Embryonic facial prominence (tissue), 1 donor: Measurements from ENCODE around the gene NFIC.
"Not testable (repeated sequence)": the region's sequence is repeated elsewhere in the genome, so short reads cannot be mapped to it uniquely, and the experiment has no call there.

Experiments
- DNase-seq: peaks from one replicate; pipeline ENCODE4 v3.0.0-alpha.2; 2016; ENCODE audit errors: extremely low spot score

NFIC gene

GRCh38 chr19:3420909-3421619 lies 54.7 kb downstream of the NFIC start:
- DNase-seq, result no peak

- not testable (repeated sequence) for DNase-seq
These were observed 55.3 kb downstream of the NFIC start for GRCh38 chr19:3421656-3422055.

- no peak for DNase-seq
These were observed 56.9 kb downstream of the NFIC start for GRCh38 chr19:3423183-3423829.

- DNase-seq, result no peak
These were observed 60.0 kb downstream of the NFIC start for GRCh38 chr19:3426433-3426832.

GRCh38 chr19:3430366-3430680 lies 63.9 kb downstream of the NFIC start:
- not testable (repeated sequence) for DNase-seq

- DNase-seq, result no peak
These were observed 65.5 kb downstream of the NFIC start for GRCh38 chr19:3431760-3432397.

- DNase-seq, result no peak
These were observed 66.9 kb downstream of the NFIC start for GRCh38 chr19:3433313-3433712.

GRCh38 chr19:3433805-3434540 lies 67.6 kb downstream of the NFIC start:
- DNase-seq, result no peak

- peak; percentile 92 for DNase-seq
These were observed 68.5 kb downstream of the NFIC start for GRCh38 chr19:3434630-3435553.

GRCh38 chr19:3440082-3440481 lies 73.7 kb downstream of the NFIC start:
- DNase-seq, result no peak

GRCh38 chr19:3441089-3441985 lies 75.0 kb downstream of the NFIC start:
- no peak for DNase-seq

- no peak for DNase-seq
These were observed 75.6 kb downstream of the NFIC start for GRCh38 chr19:3441986-3442329.

- no peak for DNase-seq
These were observed 76.2 kb downstream of the NFIC start for GRCh38 chr19:3442487-3443071.

- DNase-seq, result no peak
These were observed 77.7 kb downstream of the NFIC start for GRCh38 chr19:3443840-3444694.

GRCh38 chr19:3444695-3445234 lies 78.4 kb downstream of the NFIC start:
- no peak for DNase-seq

- DNase-seq, result not testable (repeated sequence)
These were observed 80.3 kb downstream of the NFIC start for GRCh38 chr19:3446657-3447056.

GRCh38 chr19:3448616-3449334 lies 82.4 kb downstream of the NFIC start:
- no peak for DNase-seq

- DNase-seq, result no peak
These were observed 84.5 kb downstream of the NFIC start for GRCh38 chr19:3450796-3451411.
